ENCODE measurements around the gene VPREB3.

GRCh38 chr22:23800297-23801237 lies 46.3 kb upstream of the VPREB3 start:
- no peak for TF ChIP-seq RAD21 (IDR thresholded peaks at IDR 0.05)
- TF ChIP-seq EGR1 (IDR thresholded peaks at IDR 0.05; ENCODE audit: low read depth in 2 of 2), result no peak
